OCI-LY7 (cell line): ENCODE measurements around the gene FAM181A.

Source experiments
- CTCF ChIP-seq: fragments of 200-600 bp; sonication (generic); conservative IDR thresholded peaks from 2 replicates; pipeline ENCODE4 v1.5.1; 2014; ENCODE audit warnings: mild to moderate bottlenecking, antibody characterized with exemption, low read length, moderate library complexity, mixed read lengths
- EZH2phosphoT487 ChIP-seq: fragments of 200-600 bp; sonication (generic); IDR thresholded peaks from 2 replicates; pipeline ENCODE4 v1.6.1; 2018; ENCODE audit warnings: low read depth, borderline replicate concordance, mild to moderate bottlenecking, mixed run types, antibody characterized with exemption, low read length, moderate library complexity, mixed read lengths

- no peak for TF ChIP-seq CTCF
- no peak for TF ChIP-seq EZH2phosphoT487
These were observed 5.5 kb downstream of the FAM181A start for GRCh38 chr14:93932642-93933041.
